ENCODE data around the gene POU2F2.

POU2F2 gene

GRCh38 chr19:42078538-42079275, 53.5 kb downstream of the POU2F2 start:
- DNase-seq: no peak

DNA sequence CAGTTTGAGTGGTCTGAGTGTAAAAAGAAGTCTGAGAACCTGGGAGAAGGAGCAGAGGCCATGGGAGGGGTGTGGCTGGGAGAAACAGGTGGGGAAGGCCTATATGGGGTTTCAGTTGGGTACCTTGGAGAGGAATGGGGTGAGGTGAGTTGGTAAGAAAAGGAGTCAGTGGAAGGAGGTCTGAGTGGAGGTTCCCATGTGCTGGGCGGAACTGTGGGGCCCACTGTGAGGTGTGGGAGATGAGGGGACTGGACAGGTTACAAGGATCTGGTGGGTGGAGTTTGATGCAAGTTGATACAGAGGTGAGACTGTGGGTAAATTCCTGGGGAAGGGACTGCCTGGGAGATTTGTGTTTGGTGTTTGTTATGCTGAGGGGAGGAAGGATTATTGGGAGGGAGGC, 54.2 kb downstream of the POU2F2 start:
- no peak for DNase-seq

DNA sequence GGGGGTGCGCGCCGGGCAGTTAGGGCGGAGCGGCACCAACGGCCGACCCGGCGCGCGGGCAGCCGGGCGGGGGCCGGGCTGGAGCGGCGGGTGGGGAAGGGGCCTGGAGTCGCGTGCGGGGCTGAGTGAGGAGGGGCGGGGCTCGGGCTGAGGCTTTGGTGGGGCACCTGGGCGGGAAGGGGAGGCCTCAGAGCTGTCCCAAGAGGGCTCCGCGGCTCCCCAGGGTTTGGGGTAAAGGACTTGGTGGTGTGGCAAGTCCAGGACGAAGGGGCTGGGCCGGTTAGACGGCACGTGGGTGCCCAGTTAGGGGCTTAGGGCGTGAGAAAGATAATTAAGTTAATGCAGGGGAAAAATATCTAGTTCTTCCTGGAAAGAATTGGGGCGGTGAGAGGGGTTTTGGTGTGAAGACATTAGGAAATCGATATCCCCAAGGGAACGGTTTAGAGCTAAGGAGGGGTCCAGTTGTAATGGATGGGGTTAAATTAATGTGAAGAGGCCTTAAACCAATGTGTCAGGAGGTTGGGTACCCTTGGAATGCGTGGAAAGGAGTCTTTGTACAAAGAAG, 55.8 kb downstream of the POU2F2 start:
- no peak for DNase-seq

- peak; percentile 95 for DNase-seq
Observed at GRCh38 chr19:42075616-42076379, 56.4 kb downstream of the POU2F2 start, which contains the start of gene ZNF574. TSS of gene ZNF574 (plus strand) at chr19:42076166. CDS start at chr19:42078607, 2,441 bp downstream.

GRCh38 chr19:42075364-42075615, 57.0 kb downstream of the POU2F2 start:
- no peak for DNase-seq

DNA sequence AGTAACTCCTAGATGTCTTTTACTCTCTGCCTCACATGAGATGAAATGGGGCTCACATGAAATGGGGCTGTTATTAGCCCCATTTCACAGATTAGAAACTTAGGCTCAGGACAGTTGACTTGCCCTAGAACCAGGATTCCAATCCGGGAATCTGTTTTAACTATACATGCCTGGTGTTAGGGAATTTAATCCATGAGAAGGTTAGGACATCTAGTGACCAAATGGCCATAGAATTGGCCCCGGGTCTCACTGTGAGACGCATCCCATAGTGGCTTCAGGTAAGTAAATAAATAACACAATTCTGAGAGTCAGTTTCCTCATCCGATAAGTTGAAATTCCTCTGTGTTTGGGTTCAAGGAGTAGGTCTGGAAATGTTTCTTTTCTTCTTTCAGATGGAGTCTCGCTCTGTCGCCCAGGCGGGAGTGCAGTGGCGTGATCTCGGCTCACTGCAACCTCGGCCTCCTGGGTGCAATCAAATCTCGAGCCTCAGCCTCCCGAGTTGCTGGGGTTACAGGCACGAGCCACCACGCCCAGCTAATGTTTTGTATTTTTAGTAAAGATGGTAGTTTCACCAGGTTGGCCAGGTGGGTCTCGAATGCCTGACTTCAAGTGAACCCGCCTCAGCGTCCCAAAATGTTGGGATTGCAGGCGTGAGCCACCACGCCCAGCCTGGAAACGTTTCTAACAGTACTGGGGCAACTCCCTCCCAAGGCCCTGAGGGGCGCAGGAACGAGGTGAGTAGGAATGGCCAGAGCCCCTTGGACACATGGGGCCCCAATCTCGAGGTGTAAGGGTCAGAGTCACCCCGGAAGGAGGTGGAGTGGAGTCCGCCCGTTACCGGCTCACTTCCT, 57.5 kb downstream of the POU2F2 start:
- no peak for DNase-seq

DNA sequence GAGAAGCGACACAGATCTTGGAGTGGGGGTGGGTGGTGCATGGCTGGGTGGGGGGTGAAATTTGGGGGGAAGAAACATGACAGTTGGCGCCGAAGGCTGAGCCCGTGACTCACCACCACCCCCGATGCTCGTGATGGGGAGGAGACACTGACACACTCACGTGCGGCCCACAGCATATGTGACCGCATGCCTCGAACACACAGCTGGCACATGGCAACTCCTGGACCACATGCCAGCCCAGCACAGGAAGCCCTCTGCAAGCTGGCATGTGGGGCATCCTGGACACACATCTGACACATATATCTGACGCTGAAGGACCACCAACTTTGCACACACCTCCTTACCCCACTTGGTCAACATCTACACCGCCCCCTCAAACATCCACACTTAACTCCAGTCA, 61.0 kb downstream of the POU2F2 start:
- DNase-seq: no peak

DNA sequence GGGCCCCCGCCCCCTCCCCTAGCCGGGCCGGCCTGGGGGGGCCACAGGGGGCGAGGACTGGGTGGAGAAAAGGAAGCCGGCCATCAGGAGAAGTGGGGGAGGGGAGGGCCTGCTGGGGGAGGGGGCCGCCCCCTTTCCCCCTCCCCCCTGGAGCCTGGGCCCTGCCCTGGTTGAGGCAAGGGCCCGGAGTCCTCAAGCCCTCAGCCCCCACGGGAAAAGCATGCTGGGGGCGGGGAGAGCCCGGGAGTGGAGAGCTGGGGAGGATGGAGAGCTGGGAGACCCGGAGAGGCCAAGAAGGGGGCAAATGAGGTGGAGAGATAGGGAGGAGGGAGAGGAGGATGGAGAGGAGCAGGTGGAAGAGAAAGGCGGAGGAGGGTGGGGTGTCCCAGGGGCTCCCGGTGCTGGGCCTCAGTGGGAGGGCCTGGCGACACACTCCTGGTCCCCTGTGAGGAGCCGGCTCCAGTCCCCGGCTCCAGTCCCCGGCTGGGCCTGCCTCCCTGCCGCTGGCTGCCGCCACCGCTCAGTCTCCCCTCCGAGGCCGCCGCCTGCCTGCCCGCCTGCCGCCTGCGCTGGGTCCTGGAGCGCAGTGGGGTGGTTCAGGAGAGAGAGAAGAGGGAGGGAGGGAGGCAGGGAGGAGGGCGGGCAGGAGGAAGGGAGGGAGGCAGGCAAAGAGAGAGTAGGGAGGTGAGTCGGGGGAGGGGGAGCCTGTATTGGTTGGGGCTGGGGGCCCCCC, 62.5 kb downstream of the POU2F2 start, which contains the start of gene GRIK5:
TSS of gene GRIK5 (minus strand) at position 588 of the 733 bp plus-strand sequence. CDS start 4,436 bp downstream, outside the sequence.
- no peak for DNase-seq

GRCh38 chr19:42068756-42069571, 63.3 kb downstream of the POU2F2 start:
- DNase-seq: no peak

GRCh38 chr19:42068361-42068755, 63.9 kb downstream of the POU2F2 start:
- DNase-seq: no peak

- DNase-seq: no peak
Observed at GRCh38 chr19:42067315-42067888, 64.8 kb downstream of the POU2F2 start.

- DNase-seq: no peak
Observed at GRCh38 chr19:42066075-42066754, 66.0 kb downstream of the POU2F2 start.

DNA sequence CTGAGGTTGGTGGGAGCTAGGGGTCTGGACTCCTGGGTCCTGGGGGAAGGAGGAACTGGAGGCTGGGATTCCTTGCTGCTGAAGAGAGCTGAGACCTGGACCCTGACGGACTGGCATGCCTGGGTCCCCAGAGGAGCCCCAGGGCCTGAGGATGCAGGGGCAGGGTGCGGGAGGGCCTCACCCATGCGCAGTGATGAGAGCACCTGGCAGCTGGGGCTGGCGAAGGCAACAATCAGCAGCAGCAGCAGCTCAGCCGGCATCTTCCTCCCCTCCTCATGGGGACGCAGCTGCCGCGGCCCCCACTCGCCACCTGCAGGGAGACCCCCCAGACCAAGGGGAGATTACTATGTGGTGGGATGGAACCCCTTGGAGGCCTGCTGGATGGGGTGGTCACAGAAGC, 66.7 kb downstream of the POU2F2 start:
- no peak for DNase-seq

- no peak for DNase-seq
Observed at GRCh38 chr19:42065051-42065450, 67.2 kb downstream of the POU2F2 start.

DNA sequence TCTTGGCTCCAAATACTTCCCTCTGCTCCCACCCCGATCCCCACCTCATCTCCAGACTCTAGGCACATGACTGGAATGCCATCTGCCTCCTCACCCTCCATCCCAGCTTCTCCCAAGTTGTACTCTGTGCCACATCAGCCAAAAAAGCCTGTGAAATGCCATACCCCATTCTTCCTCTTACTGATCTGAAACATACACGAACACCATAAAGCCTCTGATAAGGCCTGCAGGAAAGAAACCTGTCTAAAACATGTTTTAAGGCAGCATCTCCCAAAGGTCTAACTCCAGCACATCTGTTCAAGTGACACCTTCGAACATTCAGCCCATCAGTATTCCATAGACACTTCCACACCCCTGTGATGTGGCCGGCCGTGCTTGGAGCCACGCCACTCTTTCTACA, 67.8 kb downstream of the POU2F2 start:
- DNase-seq: no peak

GRCh38 chr19:42062381-42062780, 69.9 kb downstream of the POU2F2 start:
- no peak for DNase-seq

DNA sequence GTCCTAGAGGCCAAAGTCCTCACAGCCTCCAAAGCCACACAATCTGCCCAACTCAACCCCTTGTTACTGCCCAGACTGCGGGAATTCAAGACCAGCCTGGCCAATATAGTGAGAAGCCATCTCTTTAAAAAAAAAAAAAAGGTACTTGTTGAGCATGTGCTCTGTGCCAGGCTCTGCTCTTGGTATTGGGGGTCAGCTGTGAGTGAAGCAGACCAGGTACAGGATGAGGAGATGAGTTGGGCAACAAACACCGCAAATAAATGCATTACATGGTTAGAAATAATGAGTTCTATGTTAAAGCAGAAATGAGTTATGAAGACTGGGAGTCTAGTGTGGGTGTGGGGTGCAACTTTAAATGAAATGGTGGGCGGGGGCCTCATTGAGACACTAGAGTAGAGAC, 72.1 kb downstream of the POU2F2 start:
- DNase-seq: no peak

DNA sequence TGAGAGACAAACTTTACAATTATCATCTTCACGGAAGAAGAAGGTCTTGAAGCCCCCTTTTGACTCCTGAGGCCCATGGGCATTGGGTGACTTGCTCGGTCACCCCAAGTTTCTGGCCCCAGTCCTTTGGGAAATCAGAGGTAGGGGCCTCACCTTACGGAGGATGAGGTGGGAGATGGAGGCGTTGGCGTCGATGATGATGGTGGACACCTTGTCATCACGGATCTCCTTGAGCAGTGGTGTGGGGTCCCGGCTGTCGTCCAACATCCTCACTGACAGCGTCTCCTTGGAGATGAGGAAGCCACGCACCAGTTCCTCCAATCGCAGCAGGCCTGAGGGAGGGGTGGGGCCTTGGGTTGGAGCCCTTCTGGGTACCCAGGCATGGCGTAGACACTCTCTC, 73.0 kb downstream of the POU2F2 start:
- no peak for DNase-seq

DNA sequence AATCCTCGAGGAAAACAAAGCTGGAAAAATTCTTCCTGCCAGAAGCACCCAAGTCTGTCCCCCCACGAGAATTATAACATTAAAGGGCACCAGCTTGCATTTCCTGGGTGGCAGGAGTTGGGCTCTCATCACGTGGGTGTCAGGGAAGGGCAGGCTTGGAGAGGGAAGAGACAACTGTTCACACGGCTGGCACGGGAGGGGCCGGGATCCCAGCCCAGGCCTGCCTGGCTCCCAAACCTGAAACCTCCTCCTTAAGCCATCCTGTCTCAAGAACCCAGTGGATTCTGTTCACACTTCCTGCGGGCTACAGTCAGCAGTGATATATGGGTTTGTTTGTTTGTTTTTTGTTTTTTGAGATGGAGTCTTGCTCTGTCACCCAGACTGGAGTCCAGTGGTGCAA, 74.4 kb downstream of the POU2F2 start:
- DNase-seq: no peak

GRCh38 chr19:42054205-42054604, 78.0 kb downstream of the POU2F2 start:
- DNase-seq: no peak
